ENCODE results near the gene CPA5. TPM values are rescaled to one million over a fixed set of nuclear protein-coding genes. Genes with fewer than 3 reads are reported as not detected.

CPA5 gene
- total RNA-seq, 1 donor from 2014 or later, result not detected

- no peaks in the 10 kb centered on the region for H3K36me3 ChIP-seq (ENCODE audit: control insufficient read depth, insufficient read depth, low read length)
- no peak for TF ChIP-seq CTCF (IDR thresholded peaks at IDR 0.05; ENCODE audit: insufficient read depth, low read length, severe bottlenecking)
- FAIRE-seq (no peak), DNase-seq (ENCODE audit: low read depth) (no peak)
- no peak overlapping the region for H3K4me3 ChIP-seq (ENCODE audit: low read depth, low read length)
- no peaks in the 10 kb centered on the region for H3K27me3 ChIP-seq (ENCODE audit: control insufficient read depth, insufficient read depth, low read length)
These were observed 7.1 kb upstream of the CPA5 start for GRCh38 chr7:130337410-130337971.

- DNase-seq (ENCODE audit: low read depth) (no peak), FAIRE-seq (no peak)
- H3K4me3 ChIP-seq (ENCODE audit: low read depth, low read length), result no peak overlapping the region
- TF ChIP-seq CTCF (IDR thresholded peaks at IDR 0.05; ENCODE audit: insufficient read depth, low read length, severe bottlenecking), result no peak
- no peaks in the 10 kb centered on the region for H3K27me3 ChIP-seq (ENCODE audit: control insufficient read depth, insufficient read depth, low read length)
- H3K36me3 ChIP-seq (ENCODE audit: control insufficient read depth, insufficient read depth, low read length), result no peaks in the 10 kb centered on the region
These were observed 6.4 kb upstream of the CPA5 start for GRCh38 chr7:130338233-130338632.

- no peak for FAIRE-seq
- no peak for TF ChIP-seq CTCF (IDR thresholded peaks at IDR 0.05; ENCODE audit: insufficient read depth, low read length, severe bottlenecking)
- no peak overlapping the region for H3K4me3 ChIP-seq (ENCODE audit: low read depth, low read length)
- no peaks in the 10 kb centered on the region for H3K27me3 ChIP-seq (ENCODE audit: control insufficient read depth, insufficient read depth, low read length)
- DNase-seq (ENCODE audit: low read depth), result no peak
- H3K36me3 ChIP-seq (ENCODE audit: control insufficient read depth, insufficient read depth, low read length), result no peaks in the 10 kb centered on the region
These were observed 2.7 kb upstream of the CPA5 start for GRCh38 chr7:130341882-130342281.

GRCh38 chr7:130342701-130343380 lies 1.8 kb upstream of the CPA5 start:
- H3K36me3 ChIP-seq (ENCODE audit: control insufficient read depth, insufficient read depth, low read length), result no peaks in the 10 kb centered on the region
- TF ChIP-seq CTCF (IDR thresholded peaks at IDR 0.05; ENCODE audit: insufficient read depth, low read length, severe bottlenecking), result no peak
- no peak for FAIRE-seq

DNA sequence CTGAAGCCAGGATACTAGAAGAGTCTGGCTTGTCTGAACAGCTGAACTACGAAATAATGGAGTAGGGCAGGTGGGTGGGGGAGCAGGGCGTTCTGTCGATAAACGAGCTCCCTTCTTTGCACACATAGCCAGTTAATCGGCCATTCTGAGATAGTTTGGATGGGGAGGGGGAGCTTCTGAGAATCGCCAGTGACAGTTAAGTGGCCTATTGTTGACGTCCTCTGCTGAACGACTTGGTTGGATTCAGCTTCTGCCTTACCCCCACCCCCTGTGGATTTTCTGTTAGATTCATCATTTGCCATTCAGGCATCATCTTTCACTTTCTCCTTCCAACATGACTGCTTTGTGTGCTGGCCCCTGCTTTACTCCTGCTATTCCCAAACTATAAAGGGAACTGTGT lies 520 bp downstream of the CPA5 start:
- TF ChIP-seq CTCF (IDR thresholded peaks at IDR 0.05; ENCODE audit: insufficient read depth, low read length, severe bottlenecking), result no peak
- Histone ChIP-seq H3K27me3 (ENCODE audit: control insufficient read depth, insufficient read depth, low read length) (no peaks in the 10 kb centered on the region), H3K36me3 (ENCODE audit: control insufficient read depth, insufficient read depth, low read length) (no peaks in the 10 kb centered on the region), H3K4me3 (ENCODE audit: low read depth, low read length) (no peak overlapping the region)
- DNase-seq (ENCODE audit: low read depth) (no peak), FAIRE-seq (no peak)

More at GRCh38 chr7:130342701-130343380, 1.8 kb upstream of the CPA5 start:
- Histone ChIP-seq H3K27me3 (ENCODE audit: control insufficient read depth, insufficient read depth, low read length) (no peaks in the 10 kb centered on the region), H3K4me3 (ENCODE audit: low read depth, low read length) (no peak overlapping the region)
- no peak for DNase-seq (ENCODE audit: low read depth)

DNA sequence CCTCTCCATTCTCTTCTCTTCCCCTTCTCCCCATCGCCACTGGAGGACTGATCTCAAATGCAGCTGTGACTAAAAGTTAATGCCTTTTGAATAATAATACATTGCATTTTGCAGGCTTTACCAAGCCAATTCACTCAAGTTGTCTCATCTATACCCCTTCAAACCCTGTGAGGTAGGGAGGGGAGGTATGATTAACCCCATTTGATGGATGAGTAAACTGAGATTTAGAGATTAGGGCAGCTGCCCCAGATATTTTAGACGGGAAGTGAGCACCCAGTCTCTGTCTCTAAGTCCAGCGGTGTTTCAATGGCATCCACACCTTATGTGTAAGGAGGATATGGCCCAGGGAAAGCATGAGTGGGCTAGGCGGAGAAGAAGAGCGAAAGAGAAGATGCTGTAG lies 1.1 kb downstream of the CPA5 start:
- Histone ChIP-seq H3K36me3 (ENCODE audit: control insufficient read depth, insufficient read depth, low read length) (no peaks in the 10 kb centered on the region), H3K4me3 (ENCODE audit: low read depth, low read length) (no peak overlapping the region), H3K27me3 (ENCODE audit: control insufficient read depth, insufficient read depth, low read length) (no peaks in the 10 kb centered on the region)
- no peak for FAIRE-seq
- TF ChIP-seq CTCF (IDR thresholded peaks at IDR 0.05; ENCODE audit: insufficient read depth, low read length, severe bottlenecking), result no peak
- DNase-seq (ENCODE audit: low read depth), result no peak

Measured in bronchial epithelial cell (primary cell).